Activated naive CD8-positive, alpha-beta T cell treated with anti-CD3 and anti-CD28 coated beads, Interleukin-2, amount 50 U/mL, for 24 hours (primary cell): Measurements from ENCODE around the gene LRRFIP1.

Experiments used
- ATAC-seq: fragments of 150-1000 bp; cut with Tn5 transposase; one replicate; pipeline ENCODE4 v1.10.0; 2021
- DNase-seq: peaks from one replicate; pipeline ENCODE4 v3.0.0; 2021
- H3K27ac Mint-ChIP-seq: one replicate; pipeline ENCODE4 v1.8.0; 2021; ENCODE audit warnings: mild to moderate bottlenecking, mixed read lengths
- H3K27me3 Mint-ChIP-seq: one replicate; pipeline ENCODE4 v1.8.0; 2021; ENCODE audit warnings: mixed read lengths
- H3K36me3 Mint-ChIP-seq: one replicate; pipeline ENCODE4 v1.8.0; 2021; ENCODE audit warnings: low read depth, mixed read lengths
- H3K4me1 Mint-ChIP-seq: one replicate; pipeline ENCODE4 v1.8.0; 2021; ENCODE audit warnings: mixed read lengths
- H3K4me3 Mint-ChIP-seq: one replicate; pipeline ENCODE4 v1.8.0; 2021; ENCODE audit warnings: mild to moderate bottlenecking, moderate library complexity, mixed read lengths
- H3K9me3 Mint-ChIP-seq: one replicate; pipeline ENCODE4 v1.8.0; 2021; ENCODE audit warnings: mixed read lengths

The LRRFIP1 gene

GRCh38 chr2:237669283-237669627, 41.9 kb downstream of the LRRFIP1 start:
- no peaks in the 10 kb centered on the region for H3K9me3 Mint-ChIP-seq
- peaks cover 31% of the 10 kb centered on the region for H3K4me1 Mint-ChIP-seq
- H3K36me3 Mint-ChIP-seq = no peaks in the 10 kb centered on the region
- no peak overlapping the region for H3K4me3 Mint-ChIP-seq
- DNase-seq = no peak
- H3K27ac Mint-ChIP-seq = no peak overlapping the region
- H3K27me3 Mint-ChIP-seq = no peaks in the 10 kb centered on the region
- no peak for ATAC-seq

DNA sequence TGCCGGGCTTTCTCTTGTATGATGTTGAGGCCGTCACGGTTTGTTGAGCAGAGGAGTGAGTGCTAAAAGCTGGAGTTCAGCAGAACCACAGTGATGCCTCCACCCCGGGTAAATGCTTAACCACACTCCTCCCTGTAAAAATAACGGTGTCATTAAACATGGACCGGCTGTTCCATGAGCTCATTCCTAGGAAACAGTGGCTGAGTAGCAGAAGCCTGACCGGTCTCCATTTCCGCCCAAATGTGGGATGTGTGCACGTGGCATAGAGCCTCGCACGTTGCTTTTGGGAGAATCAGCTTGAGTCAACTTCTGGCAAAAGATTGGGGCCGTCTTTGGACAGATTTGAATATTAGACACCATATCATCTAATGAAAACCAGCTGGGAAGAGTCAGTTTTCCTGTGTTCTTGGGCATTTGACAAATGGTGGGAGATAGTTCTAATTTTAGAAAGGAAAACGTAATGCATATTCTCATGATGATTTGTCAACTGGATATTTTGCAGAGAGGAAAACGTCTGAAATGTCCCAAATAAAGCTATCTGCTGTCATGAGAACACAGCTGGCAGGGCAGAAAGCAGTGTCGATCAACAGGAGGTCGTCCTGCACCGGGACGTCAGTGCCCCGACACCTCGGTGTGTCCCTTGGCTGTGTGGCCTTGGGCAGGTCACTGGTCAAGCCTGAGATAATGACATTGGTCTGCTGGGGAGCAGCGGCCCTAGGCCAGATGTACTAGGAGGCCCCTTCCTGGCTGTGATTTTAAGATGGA, 42.4 kb downstream of the LRRFIP1 start:
- H3K27me3 Mint-ChIP-seq = no peaks in the 10 kb centered on the region
- no peaks in the 10 kb centered on the region for H3K36me3 Mint-ChIP-seq
- H3K27ac Mint-ChIP-seq = no peak overlapping the region
- no peaks in the 10 kb centered on the region for H3K9me3 Mint-ChIP-seq
- ATAC-seq = no peak
- no peak for DNase-seq
- H3K4me1 Mint-ChIP-seq = peaks cover 37% of the 10 kb centered on the region
- no peak overlapping the region for H3K4me3 Mint-ChIP-seq

DNA sequence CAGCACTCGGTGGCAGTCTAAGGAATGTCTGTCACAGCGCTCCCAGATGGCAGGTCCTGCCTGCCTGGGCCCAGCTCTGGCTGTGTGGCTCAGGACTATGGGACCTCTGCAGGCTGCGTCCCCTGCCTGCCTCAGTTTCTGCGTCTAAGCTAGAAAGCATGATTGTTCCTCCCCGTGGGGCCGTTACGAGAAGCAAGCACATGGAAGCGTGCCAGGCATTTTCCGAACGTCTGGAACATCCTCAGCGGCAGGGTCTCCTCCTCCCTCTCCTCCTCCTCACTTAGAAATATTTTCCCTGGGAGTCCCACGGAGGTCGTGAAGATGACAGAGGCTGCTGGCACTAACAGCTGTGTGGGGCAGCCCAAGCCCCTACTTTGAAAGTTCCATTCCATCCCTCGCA, 43.3 kb downstream of the LRRFIP1 start:
- no peak overlapping the region for H3K4me3 Mint-ChIP-seq
- no peaks in the 10 kb centered on the region for H3K27me3 Mint-ChIP-seq
- no peak overlapping the region for H3K27ac Mint-ChIP-seq
- H3K9me3 Mint-ChIP-seq = no peaks in the 10 kb centered on the region
- ATAC-seq = no peak
- peaks cover 45% of the 10 kb centered on the region for H3K4me1 Mint-ChIP-seq
- no peaks in the 10 kb centered on the region for H3K36me3 Mint-ChIP-seq
- no peak for DNase-seq

GRCh38 chr2:237671466-237672138, 44.2 kb downstream of the LRRFIP1 start:
- DNase-seq = no peak
- Mint-ChIP-seq H3K4me1 (peaks cover 54% of the 10 kb centered on the region), H3K27ac (no peak overlapping the region), H3K27me3 (no peaks in the 10 kb centered on the region), H3K4me3 (no peak overlapping the region), H3K36me3 (no peaks in the 10 kb centered on the region), H3K9me3 (no peaks in the 10 kb centered on the region)
- no peak for ATAC-seq

- peaks cover 60% of the 10 kb centered on the region for H3K4me1 Mint-ChIP-seq
- H3K36me3 Mint-ChIP-seq = no peaks in the 10 kb centered on the region
- H3K27ac Mint-ChIP-seq = peak overlapping the region; percentile 94
- H3K9me3 Mint-ChIP-seq = no peaks in the 10 kb centered on the region
- H3K27me3 Mint-ChIP-seq = no peaks in the 10 kb centered on the region
- H3K4me3 Mint-ChIP-seq = peak overlapping the region; percentile 88
- DNase-seq (no peak), ATAC-seq (peak; percentile 16)
These were observed 45.3 kb downstream of the LRRFIP1 start for GRCh38 chr2:237672731-237673129.

DNA sequence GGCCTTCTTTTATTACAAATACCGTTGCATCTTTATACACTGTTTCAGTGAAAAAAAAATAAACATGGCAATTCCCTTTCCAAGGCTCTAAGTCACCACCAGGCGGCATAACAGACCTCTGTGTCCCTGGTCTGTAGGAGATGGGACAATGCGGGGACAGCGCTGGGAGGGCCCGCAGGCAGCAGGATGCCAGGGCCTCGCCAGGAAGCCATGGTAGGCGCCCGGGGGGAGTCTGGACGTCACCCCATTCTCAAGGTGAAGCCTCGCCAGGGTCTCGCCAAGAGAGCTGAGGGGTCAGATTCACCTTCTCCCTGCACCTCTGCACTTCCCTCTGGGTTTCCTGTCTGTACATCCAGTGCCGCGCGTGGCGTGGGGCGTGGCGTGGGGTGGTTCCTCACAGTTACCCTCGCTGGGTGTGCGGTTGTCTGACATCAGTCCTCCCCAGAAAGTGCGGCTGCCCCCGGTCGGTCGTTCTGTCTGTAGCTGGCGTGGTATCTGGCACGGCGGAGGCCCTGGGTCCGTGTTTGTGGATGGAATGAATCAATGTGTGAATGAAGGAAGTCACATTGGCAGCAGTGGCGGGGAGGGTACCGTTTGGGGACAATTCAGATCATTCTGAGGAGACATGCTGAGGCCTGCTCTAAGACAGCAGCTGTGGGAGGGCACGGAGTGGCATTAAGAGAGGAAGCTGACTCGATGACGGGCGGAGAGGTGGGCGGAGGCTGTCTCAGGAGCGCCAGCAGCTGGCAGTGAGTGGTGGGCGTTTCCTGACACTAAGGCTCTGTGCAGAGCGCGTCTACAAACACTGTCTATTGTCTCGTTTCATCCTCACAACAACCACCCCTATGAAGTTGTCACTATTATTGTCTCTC, 46.0 kb downstream of the LRRFIP1 start:
- peak overlapping the region; percentile 88 for H3K4me3 Mint-ChIP-seq
- H3K9me3 Mint-ChIP-seq = no peaks in the 10 kb centered on the region
- peaks cover 64% of the 10 kb centered on the region for H3K4me1 Mint-ChIP-seq
- DNase-seq (peak; percentile 89), ATAC-seq (peak; percentile 79)
- H3K27me3 Mint-ChIP-seq = no peaks in the 10 kb centered on the region
- peak overlapping the region; percentile 94 for H3K27ac Mint-ChIP-seq
- no peaks in the 10 kb centered on the region for H3K36me3 Mint-ChIP-seq

GRCh38 chr2:237674731-237675276, 47.4 kb downstream of the LRRFIP1 start:
- Mint-ChIP-seq H3K9me3 (no peaks in the 10 kb centered on the region), H3K27ac (peak overlapping the region; percentile 94), H3K36me3 (no peaks in the 10 kb centered on the region), H3K27me3 (no peaks in the 10 kb centered on the region), H3K4me3 (peak overlapping the region; percentile 75), H3K4me1 (peaks cover 57% of the 10 kb centered on the region)
- peak; percentile 74 for ATAC-seq
- DNase-seq = peak; percentile 77

DNA sequence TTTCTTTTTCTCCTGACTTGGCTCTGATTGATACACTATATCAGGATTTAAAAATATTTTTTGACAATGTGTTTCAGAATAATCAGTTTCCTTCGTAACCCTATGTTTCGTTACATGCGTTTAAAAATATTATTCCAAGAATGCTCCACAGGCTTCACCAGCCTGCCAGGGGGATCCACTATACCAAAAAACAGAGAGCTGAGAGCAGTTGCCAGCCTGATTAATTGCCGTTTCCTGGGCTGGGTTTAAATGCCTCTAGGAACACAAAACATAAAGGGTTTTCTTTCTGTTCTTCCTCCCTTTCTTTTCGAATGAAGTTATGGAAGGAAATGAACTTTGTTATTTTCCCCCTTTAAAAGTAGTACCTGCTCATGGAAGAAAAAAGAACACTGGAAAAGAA, 47.9 kb downstream of the LRRFIP1 start:
- Mint-ChIP-seq H3K4me1 (peaks cover 56% of the 10 kb centered on the region), H3K27me3 (no peaks in the 10 kb centered on the region), H3K36me3 (no peaks in the 10 kb centered on the region), H3K9me3 (no peaks in the 10 kb centered on the region), H3K4me3 (peak overlapping the region; percentile 75), H3K27ac (peak overlapping the region; percentile 94)
- no peak for DNase-seq
- ATAC-seq = no peak

DNA sequence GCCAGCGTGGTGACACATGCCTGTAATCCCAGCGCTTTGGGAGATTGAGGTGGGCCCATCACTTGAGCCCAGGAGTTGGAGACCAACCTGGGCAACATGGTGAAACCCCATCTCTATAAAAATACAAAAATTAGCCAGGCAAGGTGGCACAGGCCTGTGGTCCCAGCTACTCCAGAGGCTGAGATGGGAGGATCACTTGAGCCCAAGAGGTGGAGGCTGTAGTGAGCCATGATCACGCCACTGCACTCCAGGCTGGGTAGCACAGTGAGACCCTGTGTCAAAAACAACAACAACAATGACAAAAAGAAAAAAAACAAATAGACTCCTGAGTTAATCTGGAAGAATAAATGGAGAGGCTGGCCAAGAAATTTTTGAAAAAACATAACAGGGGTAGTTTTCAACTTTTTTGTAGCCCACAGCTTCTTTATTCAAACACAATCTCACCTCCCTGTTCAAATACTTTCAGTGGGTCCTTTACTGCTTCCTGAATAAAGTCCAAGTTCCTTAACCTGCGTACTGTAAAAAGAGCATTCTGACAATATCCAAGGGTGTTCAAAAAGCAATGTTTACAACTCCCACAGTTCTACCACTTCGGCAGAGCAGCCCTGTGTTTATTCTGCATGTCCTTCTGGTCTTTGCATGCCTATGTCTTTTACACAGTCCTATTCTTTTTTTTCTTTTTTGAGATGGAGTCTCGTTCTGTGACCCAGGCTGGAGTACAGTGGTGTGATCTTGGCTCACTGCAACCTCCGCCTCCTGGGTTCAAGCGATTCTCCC, 53.5 kb downstream of the LRRFIP1 start:
- no peak for DNase-seq
- Mint-ChIP-seq H3K27me3 (no peaks in the 10 kb centered on the region), H3K4me1 (peaks cover 21% of the 10 kb centered on the region), H3K9me3 (no peaks in the 10 kb centered on the region), H3K36me3 (no peaks in the 10 kb centered on the region), H3K4me3 (no peak overlapping the region), H3K27ac (no peak overlapping the region)
- ATAC-seq = no peak

- H3K4me3 Mint-ChIP-seq = no peak overlapping the region
These were observed 54.8 kb downstream of the LRRFIP1 start for GRCh38 chr2:237682151-237682550.

GRCh38 chr2:237682856-237683670, 55.7 kb downstream of the LRRFIP1 start:
- peaks cover 27% of the 10 kb centered on the region for H3K4me1 Mint-ChIP-seq
- H3K9me3 Mint-ChIP-seq = no peaks in the 10 kb centered on the region
- H3K27ac Mint-ChIP-seq = no peak overlapping the region
- no peak overlapping the region for H3K4me3 Mint-ChIP-seq
- no peaks in the 10 kb centered on the region for H3K27me3 Mint-ChIP-seq
- H3K36me3 Mint-ChIP-seq = no peaks in the 10 kb centered on the region
- DNase-seq (no peak), ATAC-seq (no peak)

More at GRCh38 chr2:237682151-237682550, 54.8 kb downstream of the LRRFIP1 start:
- no peaks in the 10 kb centered on the region for H3K27me3 Mint-ChIP-seq
- H3K27ac Mint-ChIP-seq = no peak overlapping the region
- H3K4me1 Mint-ChIP-seq = peaks cover 22% of the 10 kb centered on the region
- no peak for ATAC-seq
- H3K9me3 Mint-ChIP-seq = no peaks in the 10 kb centered on the region
- H3K36me3 Mint-ChIP-seq = no peaks in the 10 kb centered on the region
- DNase-seq = no peak

GRCh38 chr2:237685408-237685807, 58.0 kb downstream of the LRRFIP1 start:
- DNase-seq (no peak), ATAC-seq (no peak)
- peaks cover 47% of the 10 kb centered on the region for H3K4me1 Mint-ChIP-seq
- H3K9me3 Mint-ChIP-seq = no peaks in the 10 kb centered on the region
- no peaks in the 10 kb centered on the region for H3K36me3 Mint-ChIP-seq
- no peak overlapping the region for H3K27ac Mint-ChIP-seq
- no peaks in the 10 kb centered on the region for H3K27me3 Mint-ChIP-seq
- no peak overlapping the region for H3K4me3 Mint-ChIP-seq

- Mint-ChIP-seq H3K27ac (peak overlapping the region; percentile 54), H3K4me3 (no peak overlapping the region), H3K36me3 (no peaks in the 10 kb centered on the region), H3K4me1 (peaks cover 52% of the 10 kb centered on the region), H3K9me3 (no peaks in the 10 kb centered on the region), H3K27me3 (no peaks in the 10 kb centered on the region)
- DNase-seq = no peak
- no peak for ATAC-seq
These were observed 59.3 kb downstream of the LRRFIP1 start for GRCh38 chr2:237686659-237687136.
